Vagina (tissue), 2 donors: ENCODE measurements around the gene SIGLEC12.

Experiments used
- CTCF ChIP-seq, 3 experiments: fragments of 450-650 bp in 2 of 3; fragments of 200-600 bp in 1 of 3; sonication (generic) in 1 of 3; IDR thresholded peaks; one replicate each; pipeline ENCODE4 v1.5.1; 2017 to 2019; ENCODE audit warnings: antibody characterized with exemption in 3 of 3, mild to moderate bottlenecking in 2 of 3, moderate library complexity in 2 of 3
- POLR2A ChIP-seq, 2 donors: fragments of 450-650 bp; IDR thresholded peaks; one replicate each; pipeline ENCODE4 v1.6.1; 2017; ENCODE audit warnings: antibody characterized with exemption in 2 of 2, mild to moderate bottlenecking in 2 of 2, moderate library complexity in 2 of 2
- POLR2AphosphoS5 ChIP-seq, 2 donors: sonication (generic); formaldehyde crosslinking; IDR thresholded peaks; one replicate each; pipeline ENCODE4 v1.9.0; 2017; ENCODE audit warnings: antibody characterized with exemption in 2 of 2, mild to moderate bottlenecking in 2 of 2, low read depth in 1 of 2; ENCODE audit not compliant: insufficient read depth in 1 of 2

- no peak for TF ChIP-seq POLR2AphosphoS5 (IDR thresholded peaks at IDR 0.05; ENCODE audit: insufficient read depth in 1 of 2, low read depth in 1 of 2)
- TF ChIP-seq CTCF (IDR thresholded peaks at IDR 0.05) = no peak
- TF ChIP-seq POLR2A (IDR thresholded peaks at IDR 0.05) = no peak
Observed at GRCh38 chr19:51467864-51468544, 33.6 kb downstream of the SIGLEC12 start.
